Erythroblast (primary cell): ENCODE data around the gene MS4A7.

Experiments
- GATA1 ChIP-seq: IDR thresholded peaks from 2 replicates; pipeline ENCODE4 v1.6.1; 2011; ENCODE audit warnings: low read depth, mild to moderate bottlenecking, control low read depth, low read length, moderate library complexity
- POLR2A ChIP-seq: IDR thresholded peaks from 2 replicates; pipeline ENCODE4 v1.6.1; 2011; ENCODE audit warnings: mild to moderate bottlenecking, low read length

DNA sequence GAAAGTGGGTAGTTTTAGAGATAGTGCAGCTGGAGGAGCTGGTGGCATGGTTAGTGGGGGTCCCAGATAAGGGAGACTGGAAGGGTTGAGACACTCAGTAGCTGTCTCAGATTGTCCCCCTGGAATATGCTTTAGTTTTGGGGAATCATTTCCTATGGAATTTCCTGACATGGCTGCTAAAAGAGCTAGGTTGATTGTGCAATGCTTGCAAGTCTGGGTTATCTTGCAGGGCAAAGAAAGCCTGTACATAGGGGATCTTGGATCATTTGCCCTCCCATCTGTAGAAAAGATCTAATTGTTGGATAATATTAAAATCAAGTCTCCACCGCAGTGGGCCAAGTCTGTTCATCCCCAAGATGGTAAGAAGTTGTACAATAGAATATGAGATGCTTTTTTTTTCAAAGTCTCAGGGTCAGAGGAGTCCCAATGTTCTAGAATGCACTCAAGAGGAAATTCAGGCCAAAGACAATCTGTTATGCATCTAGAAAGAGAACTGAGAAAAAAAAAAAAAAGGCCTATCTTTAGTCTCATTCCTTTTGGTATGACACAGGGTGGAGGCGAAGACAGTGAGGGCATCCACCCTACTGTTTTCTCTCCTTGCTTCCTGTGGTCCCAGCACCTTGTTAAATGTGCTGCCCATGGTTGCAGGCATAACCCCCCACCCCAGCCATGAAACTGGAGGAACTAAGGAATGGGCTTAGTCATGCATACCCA is 31.1 kb upstream of the MS4A7 start:
- TF ChIP-seq POLR2A (no peak), GATA1 (no peak)
